ENCODE measurements around the gene CNKSR2.

Gene CNKSR2

GRCh38 chrX:21616386-21616785 is 242.2 kb downstream of the CNKSR2 start:
- DNase-seq = no peak

GRCh38 chrX:21620234-21620633 is 246.0 kb downstream of the CNKSR2 start:
- DNase-seq = no peak

- no peak for DNase-seq
Observed at GRCh38 chrX:21623778-21624501, 249.7 kb downstream of the CNKSR2 start.

GRCh38 chrX:21632027-21632426 is 257.8 kb downstream of the CNKSR2 start:
- no peak for DNase-seq

GRCh38 chrX:21638311-21638710 is 264.1 kb downstream of the CNKSR2 start:
- DNase-seq = no peak

- no peak for DNase-seq
Observed at GRCh38 chrX:21639775-21640174, 265.6 kb downstream of the CNKSR2 start.

GRCh38 chrX:21645431-21645830 is 271.2 kb downstream of the CNKSR2 start:
- no peak for DNase-seq

GRCh38 chrX:21645886-21646285 is 271.7 kb downstream of the CNKSR2 start:
- no peak for DNase-seq

GRCh38 chrX:21655901-21656586 is 281.8 kb downstream of the CNKSR2 start:
- DNase-seq = no peak

GRCh38 chrX:21656587-21657317 is 282.5 kb downstream of the CNKSR2 start:
- DNase-seq = no peak

GRCh38 chrX:21657318-21658151 is 283.3 kb downstream of the CNKSR2 start:
- peak in 1 of 2 donors; percentile 3 for DNase-seq

GRCh38 chrX:21658152-21658737 is 284.0 kb downstream of the CNKSR2 start, which contains the start of gene KLHL34:
KLHL34 (minus strand) TSS chrX:21658330; CDS start chrX:21657788, 542 bp downstream.
- DNase-seq = peak in 1 of 2 donors; percentile 4

- DNase-seq = no peak
Observed at GRCh38 chrX:21658746-21659145, 284.5 kb downstream of the CNKSR2 start.

GRCh38 chrX:21659320-21659719 is 285.1 kb downstream of the CNKSR2 start:
- no peak for DNase-seq

- DNase-seq = no peak
Observed at GRCh38 chrX:21660156-21660555, 285.9 kb downstream of the CNKSR2 start.

GRCh38 chrX:21661316-21661715 is 287.1 kb downstream of the CNKSR2 start:
- no peak for DNase-seq

GRCh38 chrX:21662761-21663160 is 288.5 kb downstream of the CNKSR2 start:
- no peak for DNase-seq

- no peak for DNase-seq
Observed at GRCh38 chrX:21666252-21666651, 292.0 kb downstream of the CNKSR2 start.

GRCh38 chrX:21666679-21667078 is 292.5 kb downstream of the CNKSR2 start:
- no peak for DNase-seq

GRCh38 chrX:21674430-21675186 is 300.4 kb downstream of the CNKSR2 start:
- DNase-seq = no peak

- DNase-seq = no peak
Observed at GRCh38 chrX:21675931-21676330, 301.7 kb downstream of the CNKSR2 start.

Measured in activated CD4-positive, alpha-beta T cell treated with anti-CD3 and anti-CD28 coated beads for 4 hours (primary cell).